ENCODE data around the gene EEF1B2.

DNA sequence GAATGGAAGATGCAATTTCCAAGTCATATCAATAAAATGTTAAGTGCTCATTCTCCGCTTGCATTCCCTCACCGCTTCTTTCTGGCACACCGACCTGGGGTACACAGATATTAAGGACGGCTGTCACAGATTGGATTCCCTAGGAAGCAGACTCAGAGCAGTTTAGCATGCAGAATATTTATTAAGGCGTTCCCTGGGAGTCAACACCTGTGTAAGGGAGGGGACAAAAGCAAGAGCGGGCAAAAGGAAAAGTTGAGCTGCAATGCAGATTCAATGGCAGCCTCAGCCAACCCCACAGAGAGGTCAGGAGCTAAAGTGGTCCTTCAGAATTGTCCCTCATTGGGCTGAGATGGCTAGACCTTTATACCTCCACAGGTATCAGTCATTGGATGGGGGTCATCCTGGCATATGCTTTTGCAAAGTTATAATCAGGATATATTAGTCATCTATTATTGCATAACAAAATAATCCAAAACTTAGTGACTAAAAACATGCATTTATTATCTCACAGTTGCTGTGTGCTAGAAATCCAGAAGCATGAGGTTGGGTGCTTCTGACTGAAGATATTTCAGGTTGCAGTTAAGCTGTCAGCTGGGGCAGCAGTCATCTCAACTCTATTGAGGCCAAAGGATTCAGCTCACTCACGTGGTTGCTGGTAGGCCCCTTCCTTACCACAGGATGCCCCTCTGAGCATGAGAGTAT is 46.7 kb upstream of the EEF1B2 start:
- no peak for TF ChIP-seq ETV6 (CRISPR knock-in tag; conservative IDR thresholded peaks at IDR 0.05)
- TF ChIP-seq SNAPC2 (CRISPR knock-in tag; IDR thresholded peaks at IDR 0.05): no peak
- TF ChIP-seq, protein P1, sequence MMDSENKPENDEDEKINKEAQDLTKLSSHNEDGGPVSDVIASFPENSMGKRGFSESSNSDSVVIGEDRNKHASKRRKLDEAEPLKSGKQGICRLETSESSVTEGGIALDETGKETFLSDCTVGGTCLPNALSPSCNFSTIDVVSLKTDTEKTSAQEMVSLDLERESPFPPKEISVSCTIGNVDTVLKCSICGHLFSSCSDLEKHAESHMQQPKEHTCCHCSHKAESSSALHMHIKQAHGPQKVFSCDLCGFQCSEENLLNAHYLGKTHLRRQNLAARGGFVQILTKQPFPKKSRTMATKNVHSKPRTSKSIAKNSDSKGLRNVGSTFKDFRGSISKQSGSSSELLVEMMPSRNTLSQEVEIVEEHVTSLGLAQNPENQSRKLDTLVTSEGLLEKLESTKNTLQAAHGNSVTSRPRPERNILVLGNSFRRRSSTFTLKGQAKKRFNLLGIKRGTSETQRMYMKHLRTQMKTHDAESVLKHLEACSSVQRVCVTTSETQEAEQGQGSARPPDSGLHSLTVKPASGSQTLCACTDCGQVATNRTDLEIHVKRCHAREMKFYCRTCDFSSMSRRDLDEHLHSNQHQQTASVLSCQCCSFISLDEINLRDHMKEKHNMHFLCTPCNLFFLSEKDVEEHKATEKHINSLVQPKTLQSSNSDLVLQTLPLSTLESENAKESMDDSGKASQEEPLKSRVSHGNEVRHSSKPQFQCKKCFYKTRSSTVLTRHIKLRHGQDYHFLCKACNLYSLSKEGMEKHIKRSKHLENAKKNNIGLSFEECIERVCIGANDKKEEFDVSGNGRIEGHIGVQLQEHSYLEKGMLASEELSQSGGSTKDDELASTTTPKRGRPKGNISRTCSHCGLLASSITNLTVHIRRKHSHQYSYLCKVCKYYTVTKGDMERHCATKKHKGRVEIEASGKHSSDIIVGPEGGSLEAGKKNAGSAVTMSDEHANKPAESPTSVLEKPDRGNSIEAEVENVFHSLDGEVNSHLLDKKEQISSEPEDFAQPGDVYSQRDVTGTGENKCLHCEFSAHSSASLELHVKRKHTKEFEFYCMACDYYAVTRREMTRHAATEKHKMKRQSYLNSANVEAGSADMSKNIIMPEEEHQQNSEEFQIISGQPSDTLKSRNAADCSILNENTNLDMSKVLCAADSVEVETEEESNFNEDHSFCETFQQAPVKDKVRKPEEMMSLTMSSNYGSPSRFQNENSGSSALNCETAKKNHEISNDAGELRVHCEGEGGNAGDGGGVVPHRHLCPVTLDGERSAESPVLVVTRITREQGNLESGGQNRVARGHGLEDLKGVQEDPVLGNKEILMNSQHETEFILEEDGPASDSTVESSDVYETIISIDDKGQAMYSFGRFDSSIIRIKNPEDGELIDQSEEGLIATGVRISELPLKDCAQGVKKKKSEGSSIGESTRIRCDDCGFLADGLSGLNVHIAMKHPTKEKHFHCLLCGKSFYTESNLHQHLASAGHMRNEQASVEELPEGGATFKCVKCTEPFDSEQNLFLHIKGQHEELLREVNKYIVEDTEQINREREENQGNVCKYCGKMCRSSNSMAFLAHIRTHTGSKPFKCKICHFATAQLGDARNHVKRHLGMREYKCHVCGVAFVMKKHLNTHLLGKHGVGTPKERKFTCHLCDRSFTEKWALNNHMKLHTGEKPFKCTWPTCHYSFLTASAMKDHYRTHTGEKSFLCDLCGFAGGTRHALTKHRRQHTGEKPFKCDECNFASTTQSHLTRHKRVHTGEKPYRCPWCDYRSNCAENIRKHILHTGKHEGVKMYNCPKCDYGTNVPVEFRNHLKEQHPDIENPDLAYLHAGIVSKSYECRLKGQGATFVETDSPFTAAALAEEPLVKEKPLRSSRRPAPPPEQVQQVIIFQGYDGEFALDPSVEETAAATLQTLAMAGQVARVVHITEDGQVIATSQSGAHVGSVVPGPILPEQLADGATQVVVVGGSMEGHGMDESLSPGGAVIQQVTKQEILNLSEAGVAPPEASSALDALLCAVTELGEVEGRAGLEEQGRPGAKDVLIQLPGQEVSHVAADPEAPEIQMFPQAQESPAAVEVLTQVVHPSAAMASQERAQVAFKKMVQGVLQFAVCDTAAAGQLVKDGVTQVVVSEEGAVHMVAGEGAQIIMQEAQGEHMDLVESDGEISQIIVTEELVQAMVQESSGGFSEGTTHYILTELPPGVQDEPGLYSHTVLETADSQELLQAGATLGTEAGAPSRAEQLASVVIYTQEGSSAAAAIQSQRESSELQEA (CRISPR knock-in tag; IDR thresholded peaks at IDR 0.05; ENCODE audit: not compliant biosample characterization): no peak
- no peak for TF ChIP-seq CBX5 (CRISPR knock-in tag; IDR thresholded peaks at IDR 0.05; ENCODE audit: borderline replicate concordance)
- no peak for TF ChIP-seq SRF (IDR thresholded peaks at IDR 0.05; ENCODE audit: low read depth, low read length)
- TF ChIP-seq LCORL (IDR thresholded peaks at IDR 0.05): no peak
- no peak for TF ChIP-seq LCORL (CRISPR knock-in tag; IDR thresholded peaks at IDR 0.05)
- no peak for TF ChIP-seq JARID2 (CRISPR knock-in tag; IDR thresholded peaks at IDR 0.05; ENCODE audit: insufficient replicate concordance)
